Body of pancreas (tissue), 4 donors: ENCODE data around the gene PHOX2A.

ENCODE experiments used
- CTCF ChIP-seq, 7 experiments: fragments of 450-650 bp in 4 of 7; fragments of 200-600 bp in 3 of 7; sonication (generic) in 3 of 7; IDR thresholded peaks; one replicate each; pipeline ENCODE4 v1.5.1; 2016 to 2019; ENCODE audit warnings: antibody characterized with exemption in 7 of 7
- POLR2A ChIP-seq, 3 donors: fragments of 450-650 bp; IDR thresholded peaks; one replicate each; pipeline ENCODE4 v1.6.1; 2016; ENCODE audit warnings: antibody characterized with exemption in 3 of 3, mild to moderate bottlenecking in 2 of 3

- TF ChIP-seq CTCF (IDR thresholded peaks at IDR 0.05) (no peak), POLR2A (IDR thresholded peaks at IDR 0.05) (no peak)
Observed at GRCh38 chr11:72259490-72259889, 15.5 kb upstream of the PHOX2A start.
